HL-60/S4 treated with phorbol 12-myristate 13-acetate at 8.2 ng/mL for 4 days and 3 days (cell line): ENCODE measurements around the gene MLLT1.

Experiments used
- in situ Hi-C: fragments of 300-500 bp; cut with MboI; formaldehyde crosslinking; loops from 2 replicates; pipeline ENCODE4 v1.15.0; 2022; ENCODE audit warnings: low sequenced_read_pairs

The MLLT1 gene

GRCh38 chr19:6213696-6214641 lies 65.8 kb downstream of the MLLT1 start:
- in situ Hi-C loops = no loop called here

- in situ Hi-C loops = no loop called here
Measured at GRCh38 chr19:6213266-6213595, 66.5 kb downstream of the MLLT1 start.

GRCh38 chr19:6212403-6213265 lies 67.1 kb downstream of the MLLT1 start:
- in situ Hi-C loops = no loop called here

DNA sequence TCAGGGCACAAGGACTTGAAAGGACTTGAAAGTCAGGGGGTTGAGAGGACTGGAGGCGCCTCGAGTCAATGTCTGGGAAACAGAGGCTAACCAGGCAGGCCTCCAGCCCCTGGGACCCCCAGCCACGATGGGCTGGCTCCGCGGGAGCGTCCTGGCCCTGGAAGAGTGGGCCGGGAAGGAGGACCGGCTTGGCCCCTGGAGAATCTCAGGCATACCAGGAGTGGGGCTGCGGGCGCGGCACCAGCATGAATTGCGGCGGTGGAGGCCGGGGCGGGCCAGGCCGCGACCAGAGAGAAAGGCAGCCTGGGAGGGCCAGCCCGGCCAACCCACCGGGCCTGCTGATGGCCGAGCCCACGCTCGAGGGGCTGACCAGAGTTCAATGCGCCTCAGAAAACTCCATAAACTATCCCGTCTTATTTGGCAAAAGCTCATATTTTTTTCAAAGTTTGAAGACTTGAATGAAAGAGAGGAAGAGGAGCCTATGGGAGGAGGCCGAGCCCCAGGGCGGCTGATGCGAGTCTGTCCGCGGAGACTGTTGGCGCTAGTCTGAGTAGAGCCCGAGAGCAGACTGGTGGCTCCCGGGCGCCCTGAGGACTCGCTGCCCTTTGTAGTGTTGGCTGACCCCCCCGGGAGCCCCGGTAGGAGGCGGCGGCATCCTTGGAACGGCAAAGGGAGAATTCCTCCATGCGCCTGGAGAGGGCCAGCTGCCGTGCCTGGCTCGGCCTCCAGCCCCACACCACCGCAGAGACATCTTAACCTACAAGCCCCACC lies 68.0 kb downstream of the MLLT1 start:
- in situ Hi-C loops = no loop called here

- in situ Hi-C loops = no loop called here
Measured at GRCh38 chr19:6210721-6211600, 68.8 kb downstream of the MLLT1 start.

- in situ Hi-C loops = no loop called here
Measured at GRCh38 chr19:6210091-6210490, 69.7 kb downstream of the MLLT1 start.

DNA sequence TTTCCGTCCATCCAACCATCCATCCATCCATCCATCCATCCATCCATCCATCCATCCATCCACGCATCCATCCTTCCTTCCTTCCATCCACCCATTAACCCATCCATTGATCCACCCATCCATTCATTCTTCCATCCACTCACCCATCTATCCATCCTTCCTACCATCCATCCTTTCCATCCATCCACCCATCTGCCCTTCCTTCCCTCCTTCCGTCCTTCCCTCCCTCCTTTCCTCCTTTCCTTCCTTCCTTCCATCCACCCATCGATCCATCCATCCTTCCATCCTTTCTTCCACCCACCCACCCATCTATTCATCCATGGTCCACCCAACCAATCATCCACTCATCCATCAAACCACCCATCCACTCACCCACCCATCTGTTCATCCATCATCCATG lies 70.1 kb downstream of the MLLT1 start:
- in situ Hi-C loops = no loop called here

GRCh38 chr19:6209233-6209632 lies 70.5 kb downstream of the MLLT1 start:
- in situ Hi-C loops = no loop called here

GRCh38 chr19:6204866-6205723 lies 74.7 kb downstream of the MLLT1 start:
- in situ Hi-C loops = no loop called here

- in situ Hi-C loops = no loop called here
Measured at GRCh38 chr19:6204212-6204611, 75.6 kb downstream of the MLLT1 start.

- in situ Hi-C loops = no loop called here
Measured at GRCh38 chr19:6199240-6199994, 80.4 kb downstream of the MLLT1 start.

DNA sequence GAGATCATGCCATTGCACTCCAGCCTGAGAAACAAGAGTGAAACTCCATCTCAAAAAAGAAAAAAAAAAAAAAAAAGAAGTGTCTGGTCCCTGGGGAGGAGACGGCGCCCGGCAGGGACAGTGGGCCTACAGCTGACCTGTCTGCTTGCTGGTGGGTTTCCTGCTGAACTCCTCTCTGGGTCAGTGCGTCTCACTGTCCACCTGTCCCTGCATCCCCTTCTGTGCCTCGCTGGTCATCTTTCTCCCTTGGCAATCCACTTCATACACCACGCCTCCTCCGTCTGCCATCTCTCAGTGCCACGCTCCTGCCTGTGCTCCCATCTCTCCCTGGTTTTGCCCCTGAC lies 80.9 kb downstream of the MLLT1 start:
- in situ Hi-C loops = no loop called here

GRCh38 chr19:6196361-6196760 lies 83.4 kb downstream of the MLLT1 start:
- in situ Hi-C loops = no loop called here

DNA sequence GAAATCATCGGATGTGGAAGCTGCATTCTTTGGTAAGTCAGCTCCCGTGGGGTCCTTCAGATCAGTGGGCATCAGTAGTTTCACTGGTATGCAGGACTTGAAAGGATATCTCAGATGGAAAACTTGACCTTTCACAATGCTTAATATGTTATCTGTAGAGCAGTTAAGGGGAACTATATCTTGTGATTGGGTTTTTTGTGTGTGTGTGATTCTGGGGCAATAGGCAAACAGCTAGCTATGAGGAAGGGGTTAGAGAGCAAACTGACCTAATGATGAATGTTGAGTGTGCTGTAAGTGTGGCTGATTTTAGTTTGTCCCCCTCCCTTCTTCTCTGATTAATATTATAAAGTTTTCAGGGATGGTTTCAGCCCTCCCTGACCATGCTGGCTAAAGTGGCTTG lies 91.0 kb downstream of the MLLT1 start:
- in situ Hi-C loops = no loop called here

GRCh38 chr19:6187374-6187773 lies 92.4 kb downstream of the MLLT1 start:
- in situ Hi-C loops = no loop called here

GRCh38 chr19:6185835-6186834 lies 93.6 kb downstream of the MLLT1 start:
- in situ Hi-C loops = no loop called here

DNA sequence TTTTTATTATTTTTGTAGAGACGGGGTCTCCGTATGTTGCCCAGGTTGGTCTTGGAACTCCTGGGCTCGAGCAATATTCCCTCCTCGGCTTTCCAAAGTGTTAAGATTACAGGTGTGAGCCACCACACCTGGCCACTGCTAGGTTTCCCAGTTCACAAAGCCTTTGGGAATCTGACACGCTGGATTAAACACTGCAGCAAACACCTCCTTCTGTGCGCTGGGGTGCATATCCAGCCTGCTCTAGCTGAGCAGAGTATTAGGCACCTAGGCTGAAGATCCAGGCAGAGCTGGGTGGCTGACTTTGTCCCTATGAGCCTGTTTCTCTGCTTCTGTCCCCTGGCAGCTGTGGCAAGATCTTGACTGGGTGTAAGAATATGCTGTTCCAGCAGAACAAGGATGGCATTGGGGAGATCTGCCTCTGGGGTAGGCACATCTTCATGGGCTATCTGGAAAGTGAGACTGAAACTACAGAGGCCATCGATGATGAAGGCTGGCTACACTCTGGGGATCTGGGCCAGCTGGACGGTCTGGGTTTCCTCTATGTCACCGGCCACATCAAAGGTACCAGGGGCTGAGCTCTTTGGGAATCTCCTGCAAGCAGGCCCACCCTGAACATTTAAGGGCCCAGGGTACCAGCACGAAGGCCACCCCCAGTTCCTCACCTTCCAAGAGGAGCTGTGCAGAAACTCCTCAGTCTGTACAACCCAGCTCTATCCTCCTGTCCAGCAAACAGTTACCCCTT lies 94.5 kb downstream of the MLLT1 start:
- in situ Hi-C loops = no loop called here
